DOHH2 (cell line): ENCODE measurements around the gene EVPL.

Experiments used
- EZH2phosphoT487 ChIP-seq: fragments of 200-600 bp; sonication (generic); IDR thresholded peaks from 2 replicates; pipeline ENCODE4 v1.6.1; 2017; ENCODE audit warnings: borderline replicate concordance, mild to moderate bottlenecking, antibody characterized with exemption, low read length, moderate library complexity, mixed read lengths
- TF ChIP-seq, protein P1 (sequence below): fragments of 200-600 bp; sonication (generic); IDR thresholded peaks from one replicate; pipeline ENCODE4 v1.5.1; 2014; ENCODE audit warnings: antibody characterized with exemption, mild to moderate bottlenecking, low read depth, low read length; ENCODE audit not compliant: poor library complexity, severe bottlenecking

DNA sequence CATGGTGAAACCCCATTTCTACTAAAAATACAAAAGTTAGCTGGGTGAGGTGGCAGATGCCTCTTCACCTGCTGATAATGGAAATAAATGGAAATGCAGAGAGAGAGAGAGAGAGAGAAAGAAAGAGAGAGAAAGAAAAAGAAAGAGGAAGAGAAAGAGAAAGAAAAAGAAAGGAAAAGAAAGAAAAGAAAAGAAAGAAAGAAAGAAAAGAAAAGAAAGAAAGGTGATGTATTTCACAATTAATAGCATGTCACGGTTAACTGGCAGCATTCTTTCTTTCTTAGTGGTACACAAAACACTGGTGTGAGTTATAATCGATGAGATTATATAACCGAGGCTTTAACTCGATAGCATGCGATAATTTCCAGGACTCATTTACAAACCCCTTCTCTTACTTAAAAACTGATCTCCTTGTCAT, 51.3 kb downstream of the EVPL start:
- TF ChIP-seq, protein P1, sequence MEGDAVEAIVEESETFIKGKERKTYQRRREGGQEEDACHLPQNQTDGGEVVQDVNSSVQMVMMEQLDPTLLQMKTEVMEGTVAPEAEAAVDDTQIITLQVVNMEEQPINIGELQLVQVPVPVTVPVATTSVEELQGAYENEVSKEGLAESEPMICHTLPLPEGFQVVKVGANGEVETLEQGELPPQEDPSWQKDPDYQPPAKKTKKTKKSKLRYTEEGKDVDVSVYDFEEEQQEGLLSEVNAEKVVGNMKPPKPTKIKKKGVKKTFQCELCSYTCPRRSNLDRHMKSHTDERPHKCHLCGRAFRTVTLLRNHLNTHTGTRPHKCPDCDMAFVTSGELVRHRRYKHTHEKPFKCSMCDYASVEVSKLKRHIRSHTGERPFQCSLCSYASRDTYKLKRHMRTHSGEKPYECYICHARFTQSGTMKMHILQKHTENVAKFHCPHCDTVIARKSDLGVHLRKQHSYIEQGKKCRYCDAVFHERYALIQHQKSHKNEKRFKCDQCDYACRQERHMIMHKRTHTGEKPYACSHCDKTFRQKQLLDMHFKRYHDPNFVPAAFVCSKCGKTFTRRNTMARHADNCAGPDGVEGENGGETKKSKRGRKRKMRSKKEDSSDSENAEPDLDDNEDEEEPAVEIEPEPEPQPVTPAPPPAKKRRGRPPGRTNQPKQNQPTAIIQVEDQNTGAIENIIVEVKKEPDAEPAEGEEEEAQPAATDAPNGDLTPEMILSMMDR = no peak
- TF ChIP-seq EZH2phosphoT487 = no peak
